Right ventricle myocardium inferior (tissue), 1 donor: Measurements from ENCODE around the gene ATP9B. TPM values are rescaled to one million over a fixed set of nuclear protein-coding genes. Genes with fewer than 3 reads are reported as not detected.
"Not testable (repeated sequence)": the region's sequence is repeated elsewhere in the genome, so short reads cannot be mapped to it uniquely, and the experiment has no call there.

ENCODE experiments used
- ATAC-seq: fragments of 200-7000 bp; cut with Tn5 transposase; one replicate; pipeline ENCODE4 v1.9.1; 2020; ENCODE audit warnings: mild to moderate bottlenecking, moderate library complexity
- DNase-seq: peaks from one replicate; pipeline ENCODE4 v3.0.0; 2021; ENCODE audit errors: missing footprints
- intact Hi-C: fragments of 100-400 bp; cut with DNase I; formaldehyde crosslinking; loops from one replicate; pipeline ENCODE4 v1.11.0; 2022
- total RNA-seq: library from RNA; stranded (reverse); fragmentation: NEBNext Ultra II Directional; extraction: Animal tissue kit (Norgen Biotek cat#: 25700); gene quantifications from one replicate; pipeline ENCODE4 v1.2.1, GENCODE V29; 2021
- donor health status: DM: no; HTN: yes; CAD: no; lungs with severe emphysema.

Gene ATP9B
- total RNA-seq, 1 donor from 2014 or later = 11.7 TPM

GRCh38 chr18:79360933-79361332, 291.7 kb downstream of the ATP9B start:
- intact Hi-C loops = no loop called here
- ATAC-seq (no peak), DNase-seq (no peak)

- intact Hi-C loops = no loop called here
- no peak for ATAC-seq
- no peak for DNase-seq
These were observed 292.8 kb downstream of the ATP9B start for GRCh38 chr18:79361766-79362522.

- DNase-seq = no peak
- intact Hi-C loops = no loop called here
- ATAC-seq = no peak
These were observed 296.5 kb downstream of the ATP9B start for GRCh38 chr18:79365701-79366100.

GRCh38 chr18:79366177-79367094, 297.2 kb downstream of the ATP9B start:
- ATAC-seq (no peak), DNase-seq (no peak)
- intact Hi-C loops = no loop called here

- ATAC-seq (no peak), DNase-seq (no peak)
- intact Hi-C loops = no loop called here
These were observed 298.3 kb downstream of the ATP9B start for GRCh38 chr18:79367480-79367879.

- intact Hi-C loops = no loop called here
- ATAC-seq = no peak
- no peak for DNase-seq
These were observed 298.8 kb downstream of the ATP9B start for GRCh38 chr18:79367989-79368388.

GRCh38 chr18:79368681-79369080, 299.5 kb downstream of the ATP9B start:
- ATAC-seq (no peak), DNase-seq (no peak)
- intact Hi-C loops = no loop called here

GRCh38 chr18:79371561-79372121, 302.4 kb downstream of the ATP9B start:
- ATAC-seq (no peak), DNase-seq (no peak)
- intact Hi-C loops = no loop called here

GRCh38 chr18:79372461-79372860, 303.3 kb downstream of the ATP9B start:
- peak; percentile 58 for DNase-seq
- intact Hi-C loops = no loop called here

GRCh38 chr18:79372991-79373390, 303.8 kb downstream of the ATP9B start:
- intact Hi-C loops = no loop called here
- ATAC-seq (no peak), DNase-seq (no peak)

More at GRCh38 chr18:79372461-79372860, 303.3 kb downstream of the ATP9B start:
- no peak for ATAC-seq

GRCh38 chr18:79373736-79374135, 304.5 kb downstream of the ATP9B start:
- intact Hi-C loops = no loop called here

GRCh38 chr18:79374408-79375171, 305.4 kb downstream of the ATP9B start:
- ATAC-seq = no peak
- peak; percentile 44 for DNase-seq

More at GRCh38 chr18:79373736-79374135, 304.5 kb downstream of the ATP9B start:
- DNase-seq = peak; percentile 39
- no peak for ATAC-seq

GRCh38 chr18:79375441-79376154, 306.4 kb downstream of the ATP9B start:
- ATAC-seq = no peak
- DNase-seq = peak; percentile 13
- intact Hi-C loops = no loop called here

More at GRCh38 chr18:79374408-79375171, 305.4 kb downstream of the ATP9B start:
- intact Hi-C loops = no loop called here

GRCh38 chr18:79376661-79377060, 307.5 kb downstream of the ATP9B start:
- intact Hi-C loops, ATAC-seq: not testable (repeated sequence)
- DNase-seq = peak; percentile 23

- peak; percentile 59 for DNase-seq
- intact Hi-C loops = no loop called here
- no peak for ATAC-seq
These were observed 308.1 kb downstream of the ATP9B start for GRCh38 chr18:79377187-79377891.

GRCh38 chr18:79378536-79379250, 309.5 kb downstream of the ATP9B start:
- DNase-seq = peak; percentile 89
- intact Hi-C loops = loop anchor here (1.0 kb wide), 1 partner anchor 150 kb away; no protein-coding TSS in a partner anchor
- peak; percentile 86 for ATAC-seq
